ENCODE measurements around the gene EGLN1.
"Not testable (repeated sequence)": the region's sequence is repeated elsewhere in the genome, so short reads cannot be mapped to it uniquely, and the experiment has no call there.

The EGLN1 gene

DNA sequence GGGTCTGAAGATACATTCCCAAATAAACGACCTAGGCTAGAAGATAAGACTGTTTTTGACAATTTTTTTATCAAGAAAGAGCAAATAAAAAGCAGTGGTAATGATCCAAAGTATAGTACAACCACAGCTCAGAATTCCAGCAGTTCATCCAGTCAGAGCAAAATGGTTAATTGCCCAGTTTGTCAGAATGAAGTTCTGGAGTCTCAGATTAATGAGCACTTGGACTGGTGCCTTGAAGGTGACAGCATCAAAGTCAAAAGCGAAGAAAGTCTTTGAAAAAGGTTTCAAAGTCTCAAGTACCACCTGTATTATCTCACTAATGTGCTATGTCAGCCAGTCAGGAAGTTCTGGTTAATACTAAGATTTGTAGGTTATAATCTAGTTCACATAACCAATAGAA, 69.0 kb downstream of the EGLN1 start:
- H3K27ac ChIP-seq (ENCODE audit: low read length) = no peak overlapping the region
- no peak overlapping the region for H2AFZ ChIP-seq (ENCODE audit: low read depth, low read length)
- H3K4me2 ChIP-seq (ENCODE audit: insufficient read depth, low read length) = no peak overlapping the region
- DNase-seq = no peak
- H3K36me3 ChIP-seq (ENCODE audit: insufficient read depth, low read length) = peaks cover 47% of the 10 kb centered on the region
- no peak for ATAC-seq (ENCODE audit: insufficient read depth, low read depth)
- no peaks in the 10 kb centered on the region for H3K27me3 ChIP-seq (ENCODE audit: insufficient read depth, low read length, poor library complexity)
- H3K4me1 ChIP-seq (ENCODE audit: insufficient read depth, low read length) = no peaks in the 10 kb centered on the region
- no peak overlapping the region for H3K4me3 ChIP-seq (ENCODE audit: low read depth in 1 of 2, low read length in 2 of 2)
- no peaks in the 10 kb centered on the region; the same call in 1 of the 2 replicates for H4K20me1 ChIP-seq (ENCODE audit: insufficient read depth, low read length)
- no peak overlapping the region for H3K9ac ChIP-seq (ENCODE audit: low read depth, low read length)
- H3K9me3 ChIP-seq (ENCODE audit: insufficient read depth, low read length, severe bottlenecking) = no peaks in the 10 kb centered on the region
- TF ChIP-seq EZH2 (IDR thresholded peaks at IDR 0.05; ENCODE audit: borderline replicate concordance, low read depth, low read length, severe bottlenecking) = no peak
- TF ChIP-seq, protein P1, sequence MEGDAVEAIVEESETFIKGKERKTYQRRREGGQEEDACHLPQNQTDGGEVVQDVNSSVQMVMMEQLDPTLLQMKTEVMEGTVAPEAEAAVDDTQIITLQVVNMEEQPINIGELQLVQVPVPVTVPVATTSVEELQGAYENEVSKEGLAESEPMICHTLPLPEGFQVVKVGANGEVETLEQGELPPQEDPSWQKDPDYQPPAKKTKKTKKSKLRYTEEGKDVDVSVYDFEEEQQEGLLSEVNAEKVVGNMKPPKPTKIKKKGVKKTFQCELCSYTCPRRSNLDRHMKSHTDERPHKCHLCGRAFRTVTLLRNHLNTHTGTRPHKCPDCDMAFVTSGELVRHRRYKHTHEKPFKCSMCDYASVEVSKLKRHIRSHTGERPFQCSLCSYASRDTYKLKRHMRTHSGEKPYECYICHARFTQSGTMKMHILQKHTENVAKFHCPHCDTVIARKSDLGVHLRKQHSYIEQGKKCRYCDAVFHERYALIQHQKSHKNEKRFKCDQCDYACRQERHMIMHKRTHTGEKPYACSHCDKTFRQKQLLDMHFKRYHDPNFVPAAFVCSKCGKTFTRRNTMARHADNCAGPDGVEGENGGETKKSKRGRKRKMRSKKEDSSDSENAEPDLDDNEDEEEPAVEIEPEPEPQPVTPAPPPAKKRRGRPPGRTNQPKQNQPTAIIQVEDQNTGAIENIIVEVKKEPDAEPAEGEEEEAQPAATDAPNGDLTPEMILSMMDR (IDR thresholded peaks at IDR 0.05; ENCODE audit: borderline replicate concordance, extremely low read depth, low read length, poor library complexity, severe bottlenecking) = no peak
- peaks cover 2% of the 10 kb centered on the region; the same call in 1 of the 2 replicates for H3K79me2 ChIP-seq (ENCODE audit: insufficient read depth, low read length)

DNA sequence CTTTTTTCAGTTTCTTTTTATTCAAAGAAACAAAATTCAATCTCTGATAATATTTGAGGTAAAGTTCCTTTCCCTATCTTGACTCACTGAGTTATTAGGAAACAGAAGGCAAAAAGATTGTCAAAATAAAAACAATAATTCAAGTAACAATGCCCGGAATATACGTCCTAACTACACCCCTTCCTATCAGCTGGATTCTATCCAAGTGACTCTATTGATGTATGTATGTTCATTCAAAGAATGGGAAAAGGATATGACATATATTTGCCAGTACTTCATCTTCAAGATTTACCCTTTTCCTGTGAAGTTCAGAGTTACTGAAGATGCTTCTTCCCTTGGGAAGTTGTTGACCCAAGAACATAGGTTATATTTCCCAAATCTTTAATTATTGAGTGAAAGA, 70.3 kb downstream of the EGLN1 start:
- ATAC-seq (ENCODE audit: insufficient read depth, low read depth) (no peak), DNase-seq (no peak)
- H3K9ac ChIP-seq (ENCODE audit: low read depth, low read length) = no peak overlapping the region
- H3K79me2 ChIP-seq (ENCODE audit: insufficient read depth, low read length) = peaks cover 2% of the 10 kb centered on the region; the same call in 1 of the 2 replicates
- H3K9me3 ChIP-seq (ENCODE audit: insufficient read depth, low read length, severe bottlenecking) = no peaks in the 10 kb centered on the region
- peaks cover 59% of the 10 kb centered on the region for H3K36me3 ChIP-seq (ENCODE audit: insufficient read depth, low read length)
- TF ChIP-seq EZH2 (IDR thresholded peaks at IDR 0.05; ENCODE audit: borderline replicate concordance, low read depth, low read length, severe bottlenecking) = no peak
- TF ChIP-seq, protein P1 (IDR thresholded peaks at IDR 0.05; ENCODE audit: borderline replicate concordance, extremely low read depth, low read length, poor library complexity, severe bottlenecking) = no peak
- H3K4me1 ChIP-seq (ENCODE audit: insufficient read depth, low read length) = no peaks in the 10 kb centered on the region
- no peak overlapping the region for H2AFZ ChIP-seq (ENCODE audit: low read depth, low read length)
- H3K4me3 ChIP-seq (ENCODE audit: low read depth in 1 of 2, low read length in 2 of 2) = no peak overlapping the region
- H3K4me2 ChIP-seq (ENCODE audit: insufficient read depth, low read length) = no peak overlapping the region
- no peaks in the 10 kb centered on the region for H3K27me3 ChIP-seq (ENCODE audit: insufficient read depth, low read length, poor library complexity)
- no peak overlapping the region for H3K27ac ChIP-seq (ENCODE audit: low read length)
- H4K20me1 ChIP-seq (ENCODE audit: insufficient read depth, low read length) = no peaks in the 10 kb centered on the region; the same call in 1 of the 2 replicates

DNA sequence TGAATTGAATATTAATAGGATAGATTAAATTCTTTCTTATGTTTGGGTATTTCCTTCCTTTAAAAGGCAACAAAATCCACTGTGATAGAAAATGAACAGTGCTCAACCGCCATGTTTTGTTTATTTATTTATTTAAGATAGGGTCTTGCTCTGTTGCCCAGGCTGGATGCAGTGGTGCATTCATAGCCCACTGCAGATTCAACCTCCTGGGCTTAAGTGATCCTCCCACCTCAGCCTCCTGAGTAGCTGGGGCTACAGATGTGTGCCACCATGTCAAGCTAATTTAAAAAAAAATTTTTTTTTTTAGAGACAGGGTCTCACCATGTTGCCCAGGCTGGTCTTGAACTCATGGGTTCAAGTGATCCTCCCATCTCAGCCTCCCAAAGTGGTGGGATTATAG, 73.2 kb downstream of the EGLN1 start:
- not testable (repeated sequence) for H3K4me3 ChIP-seq (ENCODE audit: low read depth in 1 of 2, low read length in 2 of 2); H3K27ac ChIP-seq (ENCODE audit: low read length); H4K20me1 ChIP-seq (ENCODE audit: insufficient read depth, low read length); DNase-seq; H3K9ac ChIP-seq (ENCODE audit: low read depth, low read length); ATAC-seq (ENCODE audit: insufficient read depth, low read depth); H3K27me3 ChIP-seq (ENCODE audit: insufficient read depth, low read length, poor library complexity); H3K4me1 ChIP-seq (ENCODE audit: insufficient read depth, low read length); H3K4me2 ChIP-seq (ENCODE audit: insufficient read depth, low read length); H2AFZ ChIP-seq (ENCODE audit: low read depth, low read length); H3K9me3 ChIP-seq (ENCODE audit: insufficient read depth, low read length, severe bottlenecking)
- H3K79me2 ChIP-seq (ENCODE audit: insufficient read depth, low read length) = peaks cover 14% of the 10 kb centered on the region
- peaks cover 68% of the 10 kb centered on the region for H3K36me3 ChIP-seq (ENCODE audit: insufficient read depth, low read length)

DNA sequence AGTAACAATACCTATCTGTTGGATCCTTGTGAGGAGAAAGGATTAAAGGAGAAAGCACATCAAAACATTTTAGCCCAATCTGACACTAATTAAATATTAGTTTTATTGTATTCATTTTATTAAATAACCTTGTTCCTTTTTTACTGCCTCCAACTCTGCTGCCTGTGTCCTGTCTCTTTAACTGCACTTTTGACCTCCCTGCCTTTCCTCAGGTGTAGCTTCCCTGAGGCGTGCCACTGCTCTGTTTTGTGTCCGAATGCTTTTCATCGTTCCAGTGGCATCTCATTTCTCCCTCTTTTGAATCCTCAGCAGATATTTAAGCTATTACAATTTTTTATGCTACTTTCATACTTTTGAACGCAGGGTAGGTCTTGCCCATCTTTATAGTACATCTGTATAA, 73.6 kb downstream of the EGLN1 start:
- no peak overlapping the region for H3K27ac ChIP-seq (ENCODE audit: low read length)
- H3K9ac ChIP-seq (ENCODE audit: low read depth, low read length) = no peak overlapping the region
- H3K27me3 ChIP-seq (ENCODE audit: insufficient read depth, low read length, poor library complexity) = no peaks in the 10 kb centered on the region
- H2AFZ ChIP-seq (ENCODE audit: low read depth, low read length) = no peak overlapping the region
- TF ChIP-seq, protein P1 (IDR thresholded peaks at IDR 0.05; ENCODE audit: borderline replicate concordance, extremely low read depth, low read length, poor library complexity, severe bottlenecking) = no peak
- no peak for TF ChIP-seq EZH2 (IDR thresholded peaks at IDR 0.05; ENCODE audit: borderline replicate concordance, low read depth, low read length, severe bottlenecking)
- H3K9me3 ChIP-seq (ENCODE audit: insufficient read depth, low read length, severe bottlenecking) = no peaks in the 10 kb centered on the region
- ATAC-seq (ENCODE audit: insufficient read depth, low read depth) (no peak), DNase-seq (no peak)
- peaks cover 71% of the 10 kb centered on the region for H3K36me3 ChIP-seq (ENCODE audit: insufficient read depth, low read length)
- H3K4me2 ChIP-seq (ENCODE audit: insufficient read depth, low read length) = no peak overlapping the region
- H4K20me1 ChIP-seq (ENCODE audit: insufficient read depth, low read length) = no peaks in the 10 kb centered on the region; the same call in 1 of the 2 replicates
- H3K4me1 ChIP-seq (ENCODE audit: insufficient read depth, low read length) = no peaks in the 10 kb centered on the region
- H3K79me2 ChIP-seq (ENCODE audit: insufficient read depth, low read length) = peaks cover 18% of the 10 kb centered on the region
- H3K4me3 ChIP-seq (ENCODE audit: low read depth in 1 of 2, low read length in 2 of 2) = no peak overlapping the region

Measured in DND-41 (cell line).